Cardiac fibroblast (primary cell): ENCODE data around the gene LSM14B.

ENCODE experiments used
- DNase-seq, 2 donors: peaks; one replicate each; pipeline versions ENCODE4 v3.0.0 to v3.0.0-alpha.2; 2010; ENCODE audit warnings: low read depth in 2 of 2
- H3K4me3 ChIP-seq, 2 donors: replicated peaks in 1 of 2; 1 replicate in 1 of 2; 2 replicates in 1 of 2; pipeline ENCODE4 v1.5.1; 2011; ENCODE audit warnings: low read depth in 2 of 2, low read length in 2 of 2, mild to moderate bottlenecking in 2 of 2, moderate library complexity in 1 of 2
- TF ChIP-seq, protein P1 (sequence below): IDR thresholded peaks from one replicate; pipeline ENCODE4 v1.5.1; 2011; ENCODE audit warnings: low read depth, mild to moderate bottlenecking, low read length, inconsistent platforms

The LSM14B gene

DNA sequence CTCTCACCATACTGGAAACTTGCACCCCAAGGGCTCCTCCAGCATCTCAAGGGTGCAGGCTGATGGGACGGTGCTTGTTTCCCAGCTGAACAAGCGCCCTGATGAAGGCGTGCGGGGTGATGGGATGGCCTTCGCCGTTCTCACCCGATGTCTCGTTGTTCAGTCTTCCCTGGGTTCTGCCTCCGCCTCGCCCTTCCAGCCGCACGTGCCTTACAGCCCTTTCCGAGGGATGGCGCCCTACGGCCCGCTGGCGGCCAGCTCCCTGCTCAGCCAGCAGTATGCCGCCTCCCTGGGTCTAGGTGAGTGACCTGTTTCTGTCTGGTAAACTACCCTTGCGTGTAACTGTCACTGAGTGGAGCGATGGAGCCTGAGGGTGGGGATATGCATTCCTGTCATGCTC is 3.9 kb downstream of the LSM14B start:
- TF ChIP-seq, protein P1, sequence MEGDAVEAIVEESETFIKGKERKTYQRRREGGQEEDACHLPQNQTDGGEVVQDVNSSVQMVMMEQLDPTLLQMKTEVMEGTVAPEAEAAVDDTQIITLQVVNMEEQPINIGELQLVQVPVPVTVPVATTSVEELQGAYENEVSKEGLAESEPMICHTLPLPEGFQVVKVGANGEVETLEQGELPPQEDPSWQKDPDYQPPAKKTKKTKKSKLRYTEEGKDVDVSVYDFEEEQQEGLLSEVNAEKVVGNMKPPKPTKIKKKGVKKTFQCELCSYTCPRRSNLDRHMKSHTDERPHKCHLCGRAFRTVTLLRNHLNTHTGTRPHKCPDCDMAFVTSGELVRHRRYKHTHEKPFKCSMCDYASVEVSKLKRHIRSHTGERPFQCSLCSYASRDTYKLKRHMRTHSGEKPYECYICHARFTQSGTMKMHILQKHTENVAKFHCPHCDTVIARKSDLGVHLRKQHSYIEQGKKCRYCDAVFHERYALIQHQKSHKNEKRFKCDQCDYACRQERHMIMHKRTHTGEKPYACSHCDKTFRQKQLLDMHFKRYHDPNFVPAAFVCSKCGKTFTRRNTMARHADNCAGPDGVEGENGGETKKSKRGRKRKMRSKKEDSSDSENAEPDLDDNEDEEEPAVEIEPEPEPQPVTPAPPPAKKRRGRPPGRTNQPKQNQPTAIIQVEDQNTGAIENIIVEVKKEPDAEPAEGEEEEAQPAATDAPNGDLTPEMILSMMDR, result no peak
- no peak overlapping the region for H3K4me3 ChIP-seq
- no peak for DNase-seq

- DNase-seq, result no peak
- H3K4me3 ChIP-seq, result no peak overlapping the region
- TF ChIP-seq, protein P1, result no peak
These were observed 5.5 kb downstream of the LSM14B start for GRCh38 chr20:62127799-62128198.

- no peak overlapping the region for H3K4me3 ChIP-seq
- TF ChIP-seq, protein P1, result no peak
- no peak for DNase-seq
These were observed 6.2 kb downstream of the LSM14B start for GRCh38 chr20:62128502-62128901.

GRCh38 chr20:62129731-62130531 is 7.7 kb downstream of the LSM14B start:
- TF ChIP-seq, protein P1, result no peak
- no peak overlapping the region for H3K4me3 ChIP-seq
- no peak for DNase-seq

- DNase-seq, result no peak
- TF ChIP-seq, protein P1, result no peak
- H3K4me3 ChIP-seq, result no peak overlapping the region
These were observed 9.5 kb downstream of the LSM14B start for GRCh38 chr20:62131560-62132320.

GRCh38 chr20:62132421-62132820 is 10.1 kb downstream of the LSM14B start:
- TF ChIP-seq, protein P1, result no peak
- H3K4me3 ChIP-seq, result no peak overlapping the region
- DNase-seq, result no peak
